GM21515 (cell line): ENCODE results near the gene OR6C1.
"Not testable (repeated sequence)": the region's sequence is repeated elsewhere in the genome, so short reads cannot be mapped to it uniquely, and the experiment has no call there.

Experiments used
- ATAC-seq: cut with Tn5 transposase; IDR thresholded peaks from one replicate; pipeline ENCODE4 v1.9.1; 2021; ENCODE audit not compliant: unreplicated experiment

Gene OR6C1

DNA sequence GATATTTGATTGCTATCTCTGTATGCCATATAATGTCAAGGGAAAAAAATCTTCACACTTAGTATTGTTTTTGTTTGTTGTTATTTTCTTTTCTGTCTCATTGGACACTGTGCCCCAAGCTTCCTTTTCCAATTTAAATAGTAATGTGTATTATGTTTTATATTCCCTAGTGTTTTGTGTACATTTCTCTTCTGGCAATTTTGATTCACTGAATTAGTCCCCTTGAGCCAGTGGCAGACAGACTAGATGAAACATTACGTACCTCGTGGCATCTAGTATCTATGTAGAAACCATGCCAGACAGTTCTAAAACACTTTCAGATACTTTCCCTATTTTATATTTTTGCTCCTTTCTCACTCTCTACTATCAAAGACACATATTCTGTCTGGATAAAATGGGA is at the start of gene OR6C1:
Gene OR6C1 (plus strand): TSS at position 301 of the 400 bp plus-strand sequence. CDS start 6,257 bp downstream, outside the sequence.
- ATAC-seq: no peak

DNA sequence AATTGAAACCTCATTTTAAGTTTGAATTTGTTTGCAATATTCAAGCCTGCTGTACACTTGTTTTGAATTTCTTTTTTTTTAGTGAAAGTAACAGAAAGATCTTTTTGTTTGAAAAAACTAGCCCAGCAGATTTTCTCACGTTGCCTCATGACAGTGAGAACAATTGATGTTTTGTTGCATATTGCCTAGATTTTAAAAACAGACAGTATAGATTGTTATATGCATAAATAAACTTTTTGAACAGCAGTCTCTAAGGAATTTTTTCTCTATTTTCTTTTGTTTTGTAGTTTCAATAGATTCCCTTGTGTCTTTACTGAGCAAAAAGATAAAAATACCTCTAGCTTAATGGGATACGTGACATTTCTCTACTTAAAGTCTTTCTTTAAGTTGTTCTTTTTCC is 33.2 kb upstream of the OR6C1 start:
- no peak for ATAC-seq

DNA sequence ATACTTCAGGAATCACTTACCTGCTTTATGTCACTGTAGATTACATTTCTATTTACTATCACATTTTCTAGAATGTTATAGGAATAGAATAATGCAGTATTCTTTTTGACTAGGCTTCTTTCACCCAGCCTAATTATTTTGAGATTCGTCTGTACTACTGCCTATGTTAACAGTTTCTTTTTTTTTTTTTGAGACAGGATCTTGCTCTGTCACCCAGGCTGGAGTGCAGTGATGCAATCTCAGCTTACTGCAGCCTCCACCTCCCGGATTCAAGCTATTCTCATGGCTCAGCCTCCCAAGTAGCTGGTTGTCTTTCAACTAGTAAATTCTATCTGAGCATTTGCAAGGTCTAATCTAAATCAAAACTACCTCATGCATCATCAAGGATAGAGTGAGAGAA is 24.1 kb upstream of the OR6C1 start:
- no peak for ATAC-seq

DNA sequence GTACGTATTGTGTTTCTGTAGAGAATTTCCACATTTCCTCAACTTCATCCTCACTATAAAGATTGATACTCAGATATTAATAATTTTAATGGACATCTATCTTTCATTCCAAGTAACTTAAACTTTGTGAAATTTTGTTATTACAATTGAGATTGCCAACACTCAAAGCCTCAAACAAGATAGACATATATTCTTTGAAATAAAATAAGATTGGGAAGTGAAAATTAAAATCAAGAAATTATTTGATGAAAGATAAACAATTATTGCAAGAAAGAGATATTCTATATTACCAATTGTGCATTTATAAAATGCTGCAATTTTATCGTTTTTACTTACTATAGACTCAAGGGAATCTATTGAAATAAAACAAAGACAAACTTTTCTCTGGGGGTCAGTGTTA is 17.7 kb upstream of the OR6C1 start, which contains the start of gene OR6C6:
Gene OR6C6 (minus strand): TSS at position 101 of the 400 bp plus-strand sequence. CDS start 1,337 bp downstream, outside the sequence.
- ATAC-seq: no peak

DNA sequence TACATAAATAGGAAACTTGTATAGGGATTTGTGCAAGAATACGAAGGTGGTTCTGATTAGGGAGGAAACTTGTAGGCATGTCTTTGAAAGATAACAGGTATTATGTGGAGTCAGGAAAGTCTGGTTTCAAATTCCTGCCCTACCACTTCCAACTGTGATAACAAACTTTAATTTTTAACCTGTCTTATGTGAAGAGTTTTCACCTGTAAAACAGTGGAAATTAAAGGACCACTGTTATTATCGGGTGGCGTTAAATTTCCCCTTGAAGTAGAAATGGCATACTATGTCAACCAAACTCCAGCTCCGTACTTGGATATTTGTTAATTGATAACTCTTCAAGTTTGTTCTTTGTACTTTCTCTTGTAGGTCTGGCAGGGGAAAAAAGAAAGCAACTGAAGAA is 6.1 kb downstream of the OR6C1 start:
- ATAC-seq: no peak

DNA sequence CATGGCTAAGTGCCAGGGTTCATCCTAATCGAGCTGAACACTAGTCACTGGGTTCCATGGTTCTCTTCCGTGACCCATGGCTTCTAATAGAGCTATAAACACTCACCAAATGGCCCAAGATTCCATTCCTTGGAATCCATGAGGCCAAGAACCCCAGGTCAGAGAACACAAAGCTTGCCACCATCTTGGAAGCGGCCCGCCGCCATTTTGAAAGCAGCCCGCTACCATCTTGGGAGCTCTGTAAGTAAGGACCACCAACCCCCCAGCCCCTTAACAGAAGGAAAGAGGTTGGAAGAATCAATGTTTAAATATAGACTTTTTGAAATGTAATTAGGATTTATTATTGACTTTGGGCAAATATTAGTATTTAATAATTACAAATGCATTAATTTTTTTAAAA is 11.7 kb downstream of the OR6C1 start:
- ATAC-seq: not testable (repeated sequence)

DNA sequence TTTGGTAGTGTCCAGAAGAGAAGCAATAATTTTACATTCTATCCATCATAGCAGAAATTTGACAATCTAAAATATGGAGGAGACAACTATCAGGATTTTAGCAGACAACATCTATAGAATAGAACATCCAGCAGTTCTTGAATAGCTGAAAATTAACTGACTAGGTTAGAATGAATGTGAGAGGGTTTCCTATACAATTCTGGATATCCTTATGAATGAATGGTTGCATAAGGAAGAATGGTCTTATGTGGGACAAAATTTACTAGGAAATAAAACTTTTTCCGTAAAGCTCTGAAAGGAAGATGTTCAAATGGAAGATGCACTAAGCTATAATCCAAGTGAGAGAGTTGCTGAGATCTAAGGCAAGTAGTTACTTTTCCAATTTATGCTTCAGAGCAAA is 16.3 kb downstream of the OR6C1 start, which contains the start of gene OR6C3:
Gene OR6C3 (plus strand): TSS at position 301 of the 400 bp plus-strand sequence. CDS start 955 bp downstream, outside the sequence.
- ATAC-seq: no peak

DNA sequence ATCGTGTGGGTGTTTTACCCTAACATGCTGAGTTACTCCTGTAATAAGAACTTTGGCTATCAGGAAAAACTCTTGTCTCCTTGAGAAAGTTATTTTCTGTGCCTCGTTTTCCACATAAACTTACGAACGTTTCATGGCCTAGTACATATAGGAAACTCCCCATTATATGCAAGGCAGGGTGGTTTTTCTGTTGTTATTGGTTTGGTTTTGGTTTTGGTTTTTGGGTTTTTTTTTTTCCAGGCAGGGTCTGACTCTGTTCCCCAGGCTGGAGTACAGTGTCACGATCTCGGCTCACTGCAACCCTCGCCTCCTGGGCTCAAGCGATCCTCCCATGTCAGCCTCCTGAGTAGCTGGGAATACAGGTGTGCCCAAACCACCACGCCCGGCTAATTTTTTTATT is 21.9 kb downstream of the OR6C1 start:
- no peak for ATAC-seq

DNA sequence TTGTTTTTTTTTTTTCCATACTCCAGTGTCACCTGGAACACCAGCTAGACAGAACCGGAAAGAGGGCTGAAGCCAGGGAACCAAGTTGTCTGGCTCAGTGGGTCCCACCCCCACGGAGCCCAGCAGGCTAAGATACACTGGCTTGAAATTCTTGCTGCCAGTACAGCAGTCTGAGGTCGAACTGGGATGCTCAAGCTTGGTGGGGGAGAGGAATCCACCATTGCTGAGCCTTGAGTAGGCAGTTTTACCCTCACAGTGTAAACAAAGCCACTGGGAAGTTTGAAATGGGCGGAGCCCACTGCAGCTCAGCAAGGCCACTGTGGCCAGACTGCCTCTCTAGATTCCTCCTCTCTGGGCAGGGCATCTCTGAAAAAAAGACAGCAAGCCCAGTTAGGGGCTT is 41.2 kb downstream of the OR6C1 start:
- not testable (repeated sequence) for ATAC-seq

DNA sequence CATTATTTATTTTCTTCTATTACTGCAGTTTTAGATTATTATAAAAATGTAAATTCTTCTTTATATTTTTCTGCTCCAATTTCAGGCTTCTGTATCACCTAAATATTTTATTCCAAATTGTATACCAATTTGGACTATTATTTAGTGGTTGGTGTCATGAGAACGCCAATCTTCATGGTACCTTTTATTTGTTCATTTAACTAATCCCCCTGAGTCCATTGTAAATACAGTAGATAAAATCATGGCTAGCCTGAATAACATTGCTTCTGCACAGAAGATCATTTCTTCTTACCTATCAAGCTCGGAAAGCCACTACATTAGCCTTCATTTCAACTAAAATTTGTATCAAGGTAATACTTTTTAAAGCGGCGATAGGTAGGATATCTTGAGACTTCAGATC is 48.5 kb downstream of the OR6C1 start, which contains the start of gene OR6C75:
Gene OR6C75 (plus strand): TSS at position 301 of the 400 bp plus-strand sequence. CDS start 2,136 bp downstream, outside the sequence.
- ATAC-seq: no peak

DNA sequence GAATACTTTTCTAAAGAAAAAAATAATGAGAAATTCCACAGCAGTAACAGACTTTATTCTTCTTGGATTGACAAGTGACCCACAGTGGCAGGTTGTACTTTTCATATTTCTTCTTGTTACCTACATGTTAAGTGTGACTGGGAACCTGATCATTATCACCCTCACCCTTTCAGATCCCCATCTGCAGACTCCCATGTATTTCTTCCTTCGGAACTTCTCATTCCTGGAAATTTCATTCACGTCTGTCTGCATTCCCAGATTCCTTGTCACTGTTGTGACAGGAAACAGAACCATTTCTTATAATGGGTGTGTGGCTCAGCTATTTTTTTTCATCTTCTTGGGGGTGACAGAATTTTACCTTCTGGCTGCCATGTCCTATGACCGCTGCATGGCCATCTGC is 50.9 kb downstream of the OR6C1 start:
- no peak for ATAC-seq
